CD14-positive monocyte (primary cell): ENCODE data around the gene KIAA0930. TPM values are rescaled to one million over a fixed set of nuclear protein-coding genes. Genes with fewer than 3 reads are reported as not detected.

Experiments
- DNase-seq, 3 donors: peaks; one replicate each; pipeline ENCODE4 v3.0.0-alpha.2; 2011 to 2022
- H2AFZ ChIP-seq: 2 replicates; pipeline ENCODE4 v1.6.0; 2012; ENCODE audit warnings: mild to moderate bottlenecking, low read depth, low read length, inconsistent platforms; ENCODE audit not compliant: insufficient read depth, poor library complexity, severe bottlenecking
- H3K27ac ChIP-seq, 2 donors: 1 replicate in 1 of 2; 2 replicates in 1 of 2; pipeline ENCODE4 v1.5.1; 2012 to 2013; ENCODE audit warnings: low read length in 2 of 2, control low read depth in 1 of 2, inconsistent platforms in 1 of 2, low read depth in 1 of 2, mild to moderate bottlenecking in 1 of 2
- H3K27me3 ChIP-seq, 2 donors: one replicate each; pipeline versions ENCODE4 v1.6.0 to v1.6.1; 2011 to 2013; ENCODE audit warnings: low read length in 2 of 2; ENCODE audit not compliant: control insufficient read depth in 2 of 2, insufficient read depth in 2 of 2
- H3K36me3 ChIP-seq, 2 donors: replicated peaks in 1 of 2; 1 replicate in 1 of 2; 2 replicates in 1 of 2; pipeline versions ENCODE4 v1.5.1 to v1.6.1; 2012 to 2013; ENCODE audit warnings: low read length in 2 of 2, control low read depth in 1 of 2, inconsistent platforms in 1 of 2, mild to moderate bottlenecking in 1 of 2; ENCODE audit not compliant: insufficient read depth in 2 of 2, control insufficient read depth in 1 of 2
- H3K4me1 ChIP-seq, 2 donors: 1 replicate in 1 of 2; 2 replicates in 1 of 2; pipeline versions ENCODE4 v1.5.1 to v1.6.1; 2012 to 2013; ENCODE audit warnings: low read length in 2 of 2, control low read depth in 1 of 2, inconsistent platforms in 1 of 2, mild to moderate bottlenecking in 1 of 2, moderate library complexity in 1 of 2; ENCODE audit not compliant: insufficient read depth in 2 of 2, control insufficient read depth in 1 of 2
- H3K4me2 ChIP-seq: replicated peaks from 2 replicates; pipeline ENCODE3; 2012; ENCODE audit warnings: low read length, moderate library complexity, mild to moderate bottlenecking; ENCODE audit not compliant: poor library complexity, severe bottlenecking; ENCODE audit errors: extremely low read depth
- H3K4me3 ChIP-seq, 3 experiments: fragments of 200-600 bp in 1 of 3; sonication (generic) in 1 of 3; replicated peaks in 1 of 3; 1 replicate in 2 of 3; 2 replicates in 1 of 3; pipeline ENCODE4 v1.5.1; 2011 to 2013; ENCODE audit warnings: low read length in 3 of 3, mild to moderate bottlenecking in 3 of 3, control low read depth in 2 of 3, low read depth in 2 of 3, inconsistent platforms in 1 of 3, moderate library complexity in 1 of 3
- H3K79me2 ChIP-seq: 2 replicates; pipeline ENCODE4 v1.6.0; 2012; ENCODE audit warnings: mild to moderate bottlenecking, control low read depth, inconsistent platforms, low read length, moderate library complexity; ENCODE audit not compliant: insufficient read depth
- H3K9ac ChIP-seq: 2 replicates; pipeline ENCODE4 v1.6.0; 2017; ENCODE audit warnings: low read length, mild to moderate bottlenecking; ENCODE audit not compliant: insufficient read depth, poor library complexity, severe bottlenecking
- H3K9me3 ChIP-seq, 2 donors: replicated peaks in 1 of 2; 1 replicate in 1 of 2; 2 replicates in 1 of 2; pipeline versions ENCODE4 v1.5.1 to v1.6.1; 2012 to 2013; ENCODE audit warnings: low read length in 2 of 2, control low read depth in 1 of 2; ENCODE audit not compliant: control insufficient read depth in 1 of 2, insufficient read depth in 1 of 2
- H4K20me1 ChIP-seq: 2 replicates; pipeline ENCODE4 v1.6.0; 2012; ENCODE audit warnings: mild to moderate bottlenecking, low read length, control low read depth, moderate library complexity; ENCODE audit not compliant: insufficient read depth
- H3K27ac Mint-ChIP-seq, 7 donors: one replicate each; pipeline ENCODE4 v1.8.0; 2020; ENCODE audit warnings: mild to moderate bottlenecking in 7 of 7, mixed read lengths in 7 of 7, moderate library complexity in 6 of 7, inconsistent platforms in 2 of 7
- H3K27me3 Mint-ChIP-seq, 3 donors: one replicate each; pipeline ENCODE4 v1.8.0; 2021 to 2022; ENCODE audit warnings: low read depth in 3 of 3, mild to moderate bottlenecking in 3 of 3, mixed read lengths in 3 of 3, moderate library complexity in 3 of 3, inconsistent platforms in 1 of 3
- H3K36me3 Mint-ChIP-seq, 2 donors: one replicate each; pipeline ENCODE4 v1.8.0; 2020; ENCODE audit warnings: mixed read lengths in 2 of 2, inconsistent platforms in 1 of 2, mild to moderate bottlenecking in 1 of 2
- H3K4me1 Mint-ChIP-seq: one replicate; pipeline ENCODE4 v1.8.0; 2020; ENCODE audit warnings: mild to moderate bottlenecking, mixed read lengths
- H3K4me3 Mint-ChIP-seq, 2 donors: one replicate each; pipeline ENCODE4 v1.8.0; 2020; ENCODE audit warnings: mild to moderate bottlenecking in 2 of 2, mixed read lengths in 2 of 2, moderate library complexity in 1 of 2
- H3K9me3 Mint-ChIP-seq, 7 donors: one replicate each; pipeline ENCODE4 v1.8.0; 2020 to 2022; ENCODE audit warnings: mixed read lengths in 7 of 7, mild to moderate bottlenecking in 6 of 7, moderate library complexity in 6 of 7, inconsistent platforms in 2 of 7
- CTCF ChIP-seq: fragments of 200-600 bp; IDR thresholded peaks from one replicate; pipeline ENCODE4 v1.8.0; 2022; ENCODE audit warnings: antibody characterized with exemption, mild to moderate bottlenecking
- WGBS: methylation state at CpG from one replicate; pipeline ENCODE4 v1.1.5; 2013; ENCODE audit warnings: missing lambda C conversion rate; ENCODE audit not compliant: insufficient coverage; 5-methylcytosine and 5-hydroxymethylcytosine counted together
- intact Hi-C, 2 donors: fragments of 100-400 bp; cut with micrococcal nuclease; formaldehyde crosslinking; loops; one replicate each; pipeline versions ENCODE4 v1.15.0 to v1.15.1; 2023
- polyA plus RNA-seq, 3 donors: library from polyadenylated mRNA; depleted of rRNA in 1 of 3; unstranded in 2 of 3; stranded (reverse) in 1 of 3; fragments of 300-500 nt in 2 of 3; fragments of >200 nt in 1 of 3; fragmentation: Illumina TruSeq in 2 of 3; gene quantifications; 1 replicate in 2 of 3; 2 replicates in 1 of 3; pipeline ENCODE4 v1.2.3, GENCODE V29; 2012 to 2021

Gene KIAA0930
- polyA plus RNA-seq, 3 donors: 14.0 to 89.1 (median 15.6) TPM

- Histone ChIP-seq H3K4me1 (peaks cover 40 to 43% of the 10 kb centered on the region in 2 donors), H3K9me3 (no peaks in the 10 kb centered on the region), H3K4me2 (peak overlapping the region; percentile 100), H3K79me2 (no peaks in the 10 kb centered on the region), H3K4me3 (peak overlapping the region in 1 of 3 experiments; percentile 93), H2AFZ (no peak overlapping the region), H3K27me3 (peaks cover 0 to 4% of the 10 kb centered on the region in 2 donors), H4K20me1 (no peaks in the 10 kb centered on the region), H3K27ac (no peak overlapping the region), H3K36me3 (no peaks in the 10 kb centered on the region), H3K9ac (no peak overlapping the region)
- intact Hi-C loops: loop anchor here (2.0 to 5.0 kb wide), 2 partner anchors 37 to 38 kb away; partner anchors contain the start of gene FAM118A (in 2 of the 2)
- no peak for TF ChIP-seq CTCF
- DNase-seq: peak in 2 of 3 donors; percentile 34 to 53
- H3K9me3 Mint-ChIP-seq: peaks cover 0 to 2% (median 0%) of the 10 kb centered on the region in 7 donors
- H3K27me3 Mint-ChIP-seq: peaks cover 13 to 23% (median 15%) of the 10 kb centered on the region in 3 donors
- WGBS: 69% methylated on average over 10 of the region's 16 CpGs
- H3K4me1 Mint-ChIP-seq: peaks cover 38% of the 10 kb centered on the region
- H3K36me3 Mint-ChIP-seq: peaks cover 0 to 2% of the 10 kb centered on the region in 2 donors
- H3K4me3 Mint-ChIP-seq: peak overlapping the region; percentile 76 to 86
- H3K27ac Mint-ChIP-seq: peak overlapping the region in 6 of 7 donors; percentile 6 to 81 (median 32)
Observed at GRCh38 chr22:45270095-45271020, 29.7 kb upstream of the KIAA0930 start.
